Measurements from ENCODE around the gene CADM2.

Gene CADM2

DNA sequence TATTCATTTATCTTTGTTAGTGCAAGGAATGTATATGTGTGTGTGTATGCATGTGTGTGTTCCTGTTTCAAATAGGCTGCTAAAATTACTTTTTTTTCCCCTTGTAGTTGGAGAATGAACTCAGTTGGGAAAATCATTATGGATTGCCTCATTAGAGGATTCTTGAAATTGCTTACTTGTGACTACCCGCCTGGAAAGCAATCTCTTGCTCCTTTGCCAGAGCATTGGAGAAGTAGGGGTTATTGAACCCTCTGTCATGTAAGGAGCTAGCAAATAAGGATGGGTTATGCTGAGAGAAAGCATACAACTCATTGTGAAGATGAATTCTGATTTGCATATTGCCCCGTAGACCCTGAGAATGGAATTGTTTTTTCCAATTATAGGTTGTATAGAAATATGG lies 474.5 kb downstream of the CADM2 start:
- Histone ChIP-seq H3K4me3 (replicated peaks; ENCODE audit: low read depth, low read length) (no peak overlapping the region), H3K27me3 (replicated peaks; ENCODE audit: control insufficient read depth, insufficient read depth, low read length) (no peaks in the 10 kb centered on the region), H3K36me3 (ENCODE audit: control insufficient read depth, insufficient read depth, low read length) (no peaks in the 10 kb centered on the region)
- TF ChIP-seq, protein P1, sequence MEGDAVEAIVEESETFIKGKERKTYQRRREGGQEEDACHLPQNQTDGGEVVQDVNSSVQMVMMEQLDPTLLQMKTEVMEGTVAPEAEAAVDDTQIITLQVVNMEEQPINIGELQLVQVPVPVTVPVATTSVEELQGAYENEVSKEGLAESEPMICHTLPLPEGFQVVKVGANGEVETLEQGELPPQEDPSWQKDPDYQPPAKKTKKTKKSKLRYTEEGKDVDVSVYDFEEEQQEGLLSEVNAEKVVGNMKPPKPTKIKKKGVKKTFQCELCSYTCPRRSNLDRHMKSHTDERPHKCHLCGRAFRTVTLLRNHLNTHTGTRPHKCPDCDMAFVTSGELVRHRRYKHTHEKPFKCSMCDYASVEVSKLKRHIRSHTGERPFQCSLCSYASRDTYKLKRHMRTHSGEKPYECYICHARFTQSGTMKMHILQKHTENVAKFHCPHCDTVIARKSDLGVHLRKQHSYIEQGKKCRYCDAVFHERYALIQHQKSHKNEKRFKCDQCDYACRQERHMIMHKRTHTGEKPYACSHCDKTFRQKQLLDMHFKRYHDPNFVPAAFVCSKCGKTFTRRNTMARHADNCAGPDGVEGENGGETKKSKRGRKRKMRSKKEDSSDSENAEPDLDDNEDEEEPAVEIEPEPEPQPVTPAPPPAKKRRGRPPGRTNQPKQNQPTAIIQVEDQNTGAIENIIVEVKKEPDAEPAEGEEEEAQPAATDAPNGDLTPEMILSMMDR (IDR thresholded peaks at IDR 0.05; ENCODE audit: insufficient read depth, low read length, poor library complexity, severe bottlenecking): no peak
- no peak for DNase-seq (ENCODE audit: extremely low read depth, insufficient read length)

DNA sequence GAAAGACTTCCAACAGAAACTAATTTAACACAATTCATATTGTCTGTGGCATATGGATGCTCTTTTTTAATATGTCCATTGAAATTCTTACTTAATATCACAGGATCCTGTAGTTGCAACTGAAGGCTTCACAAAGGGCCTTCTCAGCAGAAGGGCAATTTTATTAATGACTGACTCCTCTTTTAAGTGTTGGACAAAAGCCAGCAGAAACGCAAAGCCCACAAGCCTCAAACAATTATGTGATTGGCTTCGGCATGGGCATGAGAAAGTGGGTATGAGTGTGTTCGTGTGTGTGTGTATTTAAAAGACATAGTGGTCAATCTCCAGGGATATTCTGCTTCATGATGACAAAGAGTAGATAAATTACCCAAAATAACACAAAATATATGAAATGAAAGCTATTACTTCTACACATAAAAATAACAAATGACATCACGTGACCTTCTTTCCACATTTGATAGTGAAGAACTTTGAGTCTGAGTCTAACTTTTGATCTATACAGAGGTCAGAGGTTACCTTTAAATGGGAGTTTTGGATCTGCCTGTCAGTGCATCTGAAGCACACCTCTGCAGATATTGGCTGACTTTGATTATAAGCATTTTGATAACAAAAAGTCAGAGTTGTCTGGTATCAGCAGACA lies 496.9 kb downstream of the CADM2 start:
- no peaks in the 10 kb centered on the region for H3K27me3 ChIP-seq (replicated peaks; ENCODE audit: control insufficient read depth, insufficient read depth, low read length)
- TF ChIP-seq, protein P1 (IDR thresholded peaks at IDR 0.05; ENCODE audit: insufficient read depth, low read length, poor library complexity, severe bottlenecking): no peak
- no peaks in the 10 kb centered on the region for H3K36me3 ChIP-seq (ENCODE audit: control insufficient read depth, insufficient read depth, low read length)
- DNase-seq (ENCODE audit: extremely low read depth, insufficient read length): no peak
- H3K4me3 ChIP-seq (replicated peaks; ENCODE audit: low read depth, low read length): no peak overlapping the region

DNA sequence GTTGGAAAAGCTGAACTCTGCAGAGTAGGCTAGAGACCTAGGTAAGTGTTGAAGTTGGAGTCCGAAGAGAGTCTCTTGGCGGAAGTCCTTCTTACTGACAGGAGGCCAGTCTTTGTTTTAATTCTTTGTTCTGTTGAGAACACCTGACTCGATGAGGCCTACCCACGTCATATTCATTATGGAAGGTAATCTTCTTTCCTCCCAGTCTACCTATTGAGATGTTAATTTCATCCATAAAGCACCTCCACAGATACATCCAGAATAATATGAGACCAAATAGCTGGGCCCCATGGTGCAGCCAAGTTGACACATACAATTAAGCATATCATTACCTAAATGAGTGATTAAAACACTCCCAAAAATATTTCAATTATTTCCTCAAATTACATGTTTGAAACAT lies 515.5 kb downstream of the CADM2 start:
- Histone ChIP-seq H3K27me3 (replicated peaks; ENCODE audit: control insufficient read depth, insufficient read depth, low read length) (no peaks in the 10 kb centered on the region), H3K4me3 (replicated peaks; ENCODE audit: low read depth, low read length) (no peak overlapping the region), H3K36me3 (ENCODE audit: control insufficient read depth, insufficient read depth, low read length) (no peaks in the 10 kb centered on the region)
- TF ChIP-seq, protein P1 (IDR thresholded peaks at IDR 0.05; ENCODE audit: insufficient read depth, low read length, poor library complexity, severe bottlenecking): no peak
- DNase-seq (ENCODE audit: extremely low read depth, insufficient read length): no peak

DNA sequence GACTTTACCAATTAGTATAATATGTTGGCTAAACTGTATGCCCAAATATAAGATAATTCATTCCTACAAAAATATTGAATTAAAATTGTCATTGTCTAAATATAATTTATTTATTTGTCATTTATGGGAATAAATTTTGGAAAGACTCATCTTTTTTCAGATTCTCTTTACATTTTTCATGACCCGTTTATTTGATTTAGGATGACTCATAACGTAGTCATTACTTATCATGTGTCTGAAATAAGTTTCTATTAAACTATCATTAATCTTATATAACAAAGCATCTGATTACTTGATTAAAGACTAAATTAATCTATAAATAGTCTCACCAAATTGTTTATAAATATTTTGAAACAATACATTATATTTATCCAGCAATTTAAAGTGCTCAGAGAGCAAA lies 516.6 kb downstream of the CADM2 start:
- Histone ChIP-seq H3K4me3 (replicated peaks; ENCODE audit: low read depth, low read length) (no peak overlapping the region), H3K36me3 (ENCODE audit: control insufficient read depth, insufficient read depth, low read length) (no peaks in the 10 kb centered on the region), H3K27me3 (replicated peaks; ENCODE audit: control insufficient read depth, insufficient read depth, low read length) (no peaks in the 10 kb centered on the region)
- TF ChIP-seq, protein P1 (IDR thresholded peaks at IDR 0.05; ENCODE audit: insufficient read depth, low read length, poor library complexity, severe bottlenecking): no peak
- no peak for DNase-seq (ENCODE audit: extremely low read depth, insufficient read length)

DNA sequence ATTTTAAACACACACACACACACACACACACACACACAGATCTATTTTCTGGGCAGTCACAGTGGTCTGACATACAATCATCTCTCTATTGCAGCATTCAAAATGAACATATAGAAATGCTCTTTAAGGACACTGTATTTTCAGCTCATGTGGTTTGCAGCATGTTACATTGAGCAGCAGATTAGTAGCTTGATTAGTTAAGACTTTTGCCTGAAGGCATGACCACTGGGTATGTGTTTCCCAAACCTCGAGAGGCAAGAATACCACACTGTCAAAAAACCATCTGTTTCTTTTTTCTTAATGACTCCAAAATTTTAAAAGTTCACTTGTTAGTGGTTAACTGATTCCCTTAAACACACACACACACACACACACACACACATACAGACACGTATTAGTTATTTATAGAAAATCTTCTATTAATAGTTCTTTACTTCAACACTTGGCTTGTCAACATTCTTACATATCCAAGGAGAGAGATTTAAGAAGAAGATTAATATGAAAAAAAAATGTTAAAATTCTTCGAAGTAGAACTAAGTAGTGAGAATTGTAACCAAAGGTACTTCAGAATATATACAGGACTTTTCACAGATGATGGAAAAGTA lies 518.2 kb downstream of the CADM2 start:
- H3K36me3 ChIP-seq (ENCODE audit: control insufficient read depth, insufficient read depth, low read length): no peaks in the 10 kb centered on the region
- no peak for DNase-seq (ENCODE audit: extremely low read depth, insufficient read length)
- no peak overlapping the region for H3K4me3 ChIP-seq (replicated peaks; ENCODE audit: low read depth, low read length)
- TF ChIP-seq, protein P1 (IDR thresholded peaks at IDR 0.05; ENCODE audit: insufficient read depth, low read length, poor library complexity, severe bottlenecking): no peak
- no peaks in the 10 kb centered on the region for H3K27me3 ChIP-seq (replicated peaks; ENCODE audit: control insufficient read depth, insufficient read depth, low read length)

Measured in GM06990 (cell line).